ENCODE results near the gene MICOS13. TPM values are rescaled to one million over a fixed set of nuclear protein-coding genes. Genes with fewer than 3 reads are reported as not detected.

Gene MICOS13
- total and polyA plus RNA-seq, 10 of the 15 experiments (the other 5 are each of a cell fraction or from before 2014, with no cell fraction given), result 9.4 to 211 (median 51.3) TPM

GRCh38 chr19:5690955-5691821 is 10.9 kb upstream of the MICOS13 start:
- SMC1A ChIA-PET (ENCODE audit: uncharacterized antibody, unreplicated experiment), result no interaction called here
- intact Hi-C loops (cut with micrococcal nuclease; ENCODE audit: unreplicated experiment), result loop anchor here (2.0 kb wide), 2 partner anchors 30 to 100 kb away; partner anchors contain the start of genes CATSPERD, DUS3L and LONP1
- no peak for TF ChIP-seq TCF12 (IDR thresholded peaks at IDR 0.05; ENCODE audit: low read depth, low read length)
- peak; percentile 46 for TF ChIP-seq POLR2A (IDR thresholded peaks at IDR 0.05; ENCODE audit: low read depth, low read length)
- TF ChIP-seq MTA3 (IDR thresholded peaks at IDR 0.05; ENCODE audit: borderline replicate concordance, low read length), result peak; percentile 76; the same call in 1 of the 2 replicates
- no peak for TF ChIP-seq ELK1 (IDR thresholded peaks at IDR 0.05; ENCODE audit: low read depth, low read length)
- TF ChIP-seq, protein P1, sequence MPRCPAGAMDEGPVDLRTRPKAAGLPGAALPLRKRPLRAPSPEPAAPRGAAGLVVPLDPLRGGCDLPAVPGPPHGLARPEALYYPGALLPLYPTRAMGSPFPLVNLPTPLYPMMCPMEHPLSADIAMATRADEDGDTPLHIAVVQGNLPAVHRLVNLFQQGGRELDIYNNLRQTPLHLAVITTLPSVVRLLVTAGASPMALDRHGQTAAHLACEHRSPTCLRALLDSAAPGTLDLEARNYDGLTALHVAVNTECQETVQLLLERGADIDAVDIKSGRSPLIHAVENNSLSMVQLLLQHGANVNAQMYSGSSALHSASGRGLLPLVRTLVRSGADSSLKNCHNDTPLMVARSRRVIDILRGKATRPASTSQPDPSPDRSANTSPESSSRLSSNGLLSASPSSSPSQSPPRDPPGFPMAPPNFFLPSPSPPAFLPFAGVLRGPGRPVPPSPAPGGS (IDR thresholded peaks at IDR 0.05; ENCODE audit: borderline replicate concordance, insufficient read depth, low read depth, low read length, poor library complexity, severe bottlenecking), result peak; percentile 58
- TF ChIP-seq ESRRA (IDR thresholded peaks at IDR 0.05; ENCODE audit: low read length), result no peak
- TF ChIP-seq RUNX3 (IDR thresholded peaks at IDR 0.05; ENCODE audit: low read length), result 0 out of 2 replicates have a peak, but pooled peaks have one; percentile 4
- TF ChIP-seq CBFB (IDR thresholded peaks at IDR 0.05; ENCODE audit: low read depth), result no peak
- peak in 1 of 2 experiments; percentile 43; a peak in 1 of 3 replicates for TF ChIP-seq EGR1 (IDR thresholded peaks at IDR 0.05; ENCODE audit: borderline replicate concordance in 1 of 2, low read depth in 2 of 2, low read length in 2 of 2)
- TF ChIP-seq FOXK2 (IDR thresholded peaks at IDR 0.05), result no peak
- peak; percentile 42 for TF ChIP-seq POLR2AphosphoS5 (IDR thresholded peaks at IDR 0.05; ENCODE audit: low read length)
- TF ChIP-seq POU2F2 (IDR thresholded peaks at IDR 0.05; ENCODE audit: borderline replicate concordance, low read depth, low read length), result 0 out of 3 replicates have a peak, but pooled peaks have one; percentile 6
- no peak for TF ChIP-seq SUPT20H (IDR thresholded peaks at IDR 0.05; ENCODE audit: borderline replicate concordance, control insufficient read depth, low read depth, low read length)
- TF ChIP-seq NR2C2 (IDR thresholded peaks at IDR 0.05; ENCODE audit: borderline replicate concordance, control insufficient read depth, insufficient read length, low read depth), result no peak
- TF ChIP-seq, protein P2, sequence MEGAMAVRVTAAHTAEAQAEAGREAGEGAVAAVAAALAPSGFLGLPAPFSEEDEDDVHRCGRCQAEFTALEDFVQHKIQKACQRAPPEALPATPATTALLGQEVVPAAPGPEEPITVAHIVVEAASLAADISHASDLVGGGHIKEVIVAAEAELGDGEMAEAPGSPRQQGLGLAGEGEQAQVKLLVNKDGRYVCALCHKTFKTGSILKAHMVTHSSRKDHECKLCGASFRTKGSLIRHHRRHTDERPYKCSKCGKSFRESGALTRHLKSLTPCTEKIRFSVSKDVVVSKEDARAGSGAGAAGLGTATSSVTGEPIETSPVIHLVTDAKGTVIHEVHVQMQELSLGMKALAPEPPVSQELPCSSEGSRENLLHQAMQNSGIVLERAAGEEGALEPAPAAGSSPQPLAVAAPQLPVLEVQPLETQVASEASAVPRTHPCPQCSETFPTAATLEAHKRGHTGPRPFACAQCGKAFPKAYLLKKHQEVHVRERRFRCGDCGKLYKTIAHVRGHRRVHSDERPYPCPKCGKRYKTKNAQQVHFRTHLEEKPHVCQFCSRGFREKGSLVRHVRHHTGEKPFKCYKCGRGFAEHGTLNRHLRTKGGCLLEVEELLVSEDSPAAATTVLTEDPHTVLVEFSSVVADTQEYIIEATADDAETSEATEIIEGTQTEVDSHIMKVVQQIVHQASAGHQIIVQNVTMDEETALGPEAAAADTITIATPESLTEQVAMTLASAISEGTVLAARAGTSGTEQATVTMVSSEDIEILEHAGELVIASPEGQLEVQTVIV (IDR thresholded peaks at IDR 0.05; ENCODE audit: borderline replicate concordance, partially characterized antibody), result no peak
- no peak for TF ChIP-seq ZBED1 (IDR thresholded peaks at IDR 0.05; ENCODE audit: borderline replicate concordance)
- no peak for TF ChIP-seq ZNF217 (IDR thresholded peaks at IDR 0.05)
- 0 out of 2 replicates have a peak, but pooled peaks have one; percentile 55 for TF ChIP-seq SIN3A (IDR thresholded peaks at IDR 0.05; ENCODE audit: low read depth, low read length)
- TF ChIP-seq CBX3 (IDR thresholded peaks at IDR 0.05; ENCODE audit: borderline replicate concordance, low read depth), result no peak

More at GRCh38 chr19:5690955-5691821, 10.9 kb upstream of the MICOS13 start:
- Histone ChIP-seq H3K9ac (ENCODE audit: control insufficient read depth, insufficient read depth, low read length) (peak overlapping the region; percentile 98), H3K79me2 (ENCODE audit: control insufficient read depth, insufficient read depth, low read length) (peaks cover 49% of the 10 kb centered on the region), H3K4me1 (ENCODE audit: control insufficient read depth, insufficient read depth, low read length) (peaks cover 10% of the 10 kb centered on the region), H3K27ac (ENCODE audit: control insufficient read depth, insufficient read depth) (peak overlapping the region; percentile 94), H3K4me3 (peak overlapping the region; percentile 94), H2AFZ (ENCODE audit: control insufficient read depth, low read depth, low read length) (no peak overlapping the region), H3K9me3 (replicated peaks; ENCODE audit: control insufficient read depth, insufficient read depth, low read length) (no peaks in the 10 kb centered on the region; the same call in 2 of the 3 replicates), H3K4me2 (ENCODE audit: control insufficient read depth, insufficient read depth) (peak overlapping the region; percentile 64), H4K20me1 (ENCODE audit: control insufficient read depth, insufficient read depth) (no peaks in the 10 kb centered on the region; the same call in none of the 2 replicates), H3K36me3 (ENCODE audit: control insufficient read depth in 2 of 2, insufficient read depth in 2 of 2, low read length in 1 of 2) (peaks cover 7 to 45% of the 10 kb centered on the region in 2 experiments; a peak in 3 of 4 replicates), H3K27me3 (replicated peaks in 1 of 2; ENCODE audit: control insufficient read depth in 2 of 2, insufficient read depth in 2 of 2, low read length in 1 of 2) (no peaks in the 10 kb centered on the region)
- POLR2A ChIA-PET, result interaction anchor here (0.8 to 1.7 kb wide), 5 partner anchors 9 to 213 kb away, joined by 3 to 9 read pairs (median 4); partner anchors contain the start of genes NDUFA11, SAFB, SAFB2 and VMAC
- ATAC-seq (no peak), FAIRE-seq (peak; percentile 27), DNase-seq (ENCODE audit: low read depth, low spot score) (no peak)
- in situ Hi-C loops (cut with MboI), result no loop called here
- RAD21 ChIA-PET (ENCODE audit: unreplicated experiment), result no interaction called here
- WGBS (ENCODE audit: insufficient coverage, insufficient replicate concordance, low lambda C conversion rate, missing lambda C conversion rate), result 4% methylated on average over 53 of the region's 54 CpGs
- BruUV-seq (replicated peaks), result TSS peak; percentile 93
- CTCF ChIA-PET, result interaction anchor here (0.6 to 3.7 kb wide), 4 partner anchors 17 to 113 kb away, joined by 3 to 74 read pairs (median 20); partner anchors contain the start of genes CATSPERD, LONP1, SAFB and SAFB2

Data from GM12878 (cell line).